NOMO-1 (cell line): ENCODE results near the gene SH3RF3.

ENCODE experiments used
- DNase-seq, 2 experiments: peaks; one replicate each; lab custom pipeline; 2025; ENCODE audit not compliant: unreplicated experiment in 2 of 2; lab: John Stamatoyannopoulos, UW

The SH3RF3 gene

DNA sequence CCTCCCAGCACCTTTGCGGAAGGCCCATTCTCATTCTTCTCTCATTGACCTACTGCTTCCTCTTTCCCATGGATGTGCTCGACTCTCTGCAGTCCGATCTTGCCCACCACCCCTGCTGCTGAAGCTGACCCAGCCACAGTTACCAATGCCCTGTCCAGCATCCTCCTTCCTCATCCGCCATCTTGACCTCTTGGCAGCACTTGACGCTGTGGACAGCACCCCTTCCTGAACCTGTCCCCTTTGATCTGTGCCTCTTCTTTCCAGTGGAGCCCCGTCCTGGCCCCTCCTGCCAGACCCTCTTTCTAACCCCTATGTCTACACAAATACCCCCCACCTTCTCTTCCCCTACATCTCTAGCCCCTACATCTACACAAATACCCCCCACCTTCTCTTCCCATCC lies 275.7 kb downstream of the SH3RF3 start:
- DNase-seq = no peak

- no peak for DNase-seq
Measured at GRCh38 chr2:109405873-109406272, 276.9 kb downstream of the SH3RF3 start.

GRCh38 chr2:109406301-109406700 lies 277.3 kb downstream of the SH3RF3 start:
- no peak for DNase-seq

- no peak for DNase-seq
Measured at GRCh38 chr2:109407276-109408042, 278.5 kb downstream of the SH3RF3 start.

- DNase-seq = no peak
Measured at GRCh38 chr2:109408043-109408335, 279.0 kb downstream of the SH3RF3 start.

DNA sequence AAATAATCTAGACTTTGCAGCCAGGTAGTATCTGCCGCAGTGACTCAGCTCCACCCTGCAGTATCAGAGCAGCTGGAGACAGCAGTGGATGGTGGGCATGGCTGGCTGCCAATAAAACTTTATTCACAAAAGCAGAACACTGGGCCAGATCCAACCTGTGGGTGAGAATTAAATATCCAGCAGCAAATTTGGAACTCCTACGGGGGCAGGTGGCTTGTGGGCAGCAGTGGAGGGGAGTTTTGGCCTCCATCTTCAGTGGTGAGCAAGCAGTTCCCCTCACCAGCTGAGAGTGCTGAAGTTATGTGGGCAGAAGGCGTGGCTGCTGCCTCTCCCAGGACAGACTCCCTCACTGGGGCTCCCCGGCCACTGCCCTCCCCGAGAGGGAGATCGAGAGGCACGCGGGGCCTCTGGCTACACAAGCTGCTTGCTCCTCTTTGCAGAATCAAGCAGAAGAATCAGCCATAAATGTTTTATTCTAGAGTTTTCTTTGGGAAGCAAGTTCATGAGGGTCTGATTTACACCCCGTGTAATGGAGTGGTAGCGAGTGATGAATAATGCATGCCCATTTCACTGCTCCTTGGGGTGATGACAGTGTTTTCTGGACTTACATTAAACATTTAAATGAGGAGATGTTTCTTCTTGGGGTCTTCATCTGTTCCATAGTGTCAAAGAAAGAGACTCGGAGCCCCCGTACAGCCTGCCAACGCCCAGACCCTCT lies 280.5 kb downstream of the SH3RF3 start:
- no peak for DNase-seq

DNA sequence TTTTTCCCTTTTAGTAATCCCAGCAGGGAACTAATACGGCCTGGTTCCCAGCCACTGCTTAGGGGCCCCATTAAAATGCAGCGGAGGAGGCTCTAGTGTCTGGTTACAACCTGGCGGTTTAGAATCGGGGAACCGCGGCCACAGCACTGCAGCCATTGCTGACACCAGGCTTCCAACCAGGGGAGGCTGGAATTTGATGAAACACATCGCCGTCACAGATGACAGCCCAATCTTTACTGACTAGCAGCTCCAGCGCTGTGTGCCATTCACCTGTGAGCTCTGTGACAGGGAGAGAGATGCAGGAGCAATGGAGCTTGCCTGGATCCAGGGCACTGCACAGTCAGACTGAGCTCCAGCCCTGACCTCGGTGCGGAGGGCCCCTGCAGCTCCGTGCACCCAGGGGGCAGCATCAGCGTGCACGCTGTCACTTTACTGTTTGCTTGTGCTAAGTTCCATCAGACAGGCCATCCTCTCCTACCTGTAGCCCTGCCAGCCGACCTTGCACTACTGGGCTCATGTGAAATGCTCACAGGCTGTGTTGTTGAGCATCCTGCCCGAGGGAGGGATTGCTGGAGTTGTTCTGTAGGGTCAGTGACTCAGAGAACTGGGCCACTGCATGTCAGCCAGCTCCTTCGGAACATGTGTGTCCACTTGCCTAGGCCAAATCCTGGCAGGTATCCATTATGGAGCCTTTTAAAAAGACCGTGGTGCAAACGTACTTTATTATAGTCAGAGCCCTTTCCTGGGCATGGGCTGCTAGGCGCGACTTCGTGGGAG lies 281.2 kb downstream of the SH3RF3 start:
- no peak for DNase-seq

GRCh38 chr2:109411640-109412325 lies 282.8 kb downstream of the SH3RF3 start:
- DNase-seq = no peak

GRCh38 chr2:109415581-109416013 lies 286.6 kb downstream of the SH3RF3 start:
- no peak for DNase-seq

GRCh38 chr2:109417701-109418335 lies 288.8 kb downstream of the SH3RF3 start:
- DNase-seq = no peak

DNA sequence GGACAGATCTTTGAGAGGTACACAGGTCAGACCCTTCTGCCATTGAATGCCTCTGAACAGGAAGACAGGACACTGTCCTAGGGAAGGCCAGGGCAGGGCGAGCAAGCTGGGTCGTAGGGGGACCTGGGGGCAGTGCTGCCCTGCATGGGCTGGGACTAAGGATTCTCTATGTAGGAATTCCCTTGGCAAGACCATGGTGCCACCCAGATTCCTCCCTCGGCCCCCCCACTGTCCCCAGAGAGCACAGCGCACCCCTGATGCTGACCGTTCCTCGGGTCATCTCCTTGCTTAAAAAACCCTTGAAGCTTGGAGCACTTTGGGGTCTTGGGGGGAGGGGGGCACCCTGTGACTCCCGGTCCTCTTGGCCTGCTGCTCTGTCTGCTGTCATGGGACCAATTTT lies 289.7 kb downstream of the SH3RF3 start:
- DNase-seq = no peak

DNA sequence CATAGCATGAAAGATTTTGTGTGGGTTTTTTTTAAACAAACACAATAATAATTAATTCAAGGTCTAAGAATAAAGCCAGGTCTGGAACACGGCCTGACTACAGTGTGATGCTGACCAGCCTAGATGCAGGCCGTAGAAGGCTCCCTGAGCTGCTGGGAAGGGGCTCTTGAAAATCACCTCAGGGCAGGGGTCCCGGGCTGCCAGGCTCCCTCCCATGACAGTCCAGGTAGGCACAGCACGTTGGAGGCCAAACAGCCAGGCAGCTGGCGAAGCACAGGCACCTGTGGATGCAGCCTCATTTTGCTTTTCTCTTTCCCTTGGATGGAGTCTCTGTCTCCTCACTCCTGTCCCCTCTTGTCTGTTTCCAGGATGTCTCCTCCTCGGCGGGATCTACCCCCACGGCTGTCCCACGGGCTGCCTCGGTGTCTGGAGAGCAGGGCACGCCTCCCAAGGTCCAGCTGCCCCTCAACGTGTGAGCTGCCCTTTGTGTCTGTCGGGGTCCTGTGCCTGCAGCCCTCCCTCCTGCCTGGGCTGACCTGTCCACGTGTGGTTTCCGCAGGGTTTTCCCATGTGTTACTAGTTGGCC lies 290.3 kb downstream of the SH3RF3 start:
- DNase-seq = no peak

GRCh38 chr2:109419960-109420370 lies 291.0 kb downstream of the SH3RF3 start:
- DNase-seq = no peak

DNA sequence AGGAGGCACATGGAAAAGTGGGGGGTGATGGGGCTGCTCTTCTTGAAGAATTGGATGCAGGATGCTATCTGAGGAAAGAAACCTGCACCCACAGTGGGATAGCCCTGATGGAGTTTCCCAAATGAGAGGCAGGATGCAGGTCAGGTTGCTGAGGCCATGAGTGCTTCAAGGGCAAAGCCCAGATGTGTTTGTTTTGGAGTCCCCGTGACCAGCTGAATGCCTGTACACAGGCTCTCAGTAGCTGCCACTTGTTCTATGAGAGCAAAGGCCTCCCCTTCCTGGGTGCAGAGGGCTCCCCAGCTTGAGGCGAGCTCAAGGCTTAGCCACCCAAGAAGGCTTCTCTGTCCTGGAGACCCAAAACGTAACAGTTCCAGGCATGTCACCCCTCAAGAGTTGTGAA lies 292.1 kb downstream of the SH3RF3 start:
- DNase-seq = no peak

DNA sequence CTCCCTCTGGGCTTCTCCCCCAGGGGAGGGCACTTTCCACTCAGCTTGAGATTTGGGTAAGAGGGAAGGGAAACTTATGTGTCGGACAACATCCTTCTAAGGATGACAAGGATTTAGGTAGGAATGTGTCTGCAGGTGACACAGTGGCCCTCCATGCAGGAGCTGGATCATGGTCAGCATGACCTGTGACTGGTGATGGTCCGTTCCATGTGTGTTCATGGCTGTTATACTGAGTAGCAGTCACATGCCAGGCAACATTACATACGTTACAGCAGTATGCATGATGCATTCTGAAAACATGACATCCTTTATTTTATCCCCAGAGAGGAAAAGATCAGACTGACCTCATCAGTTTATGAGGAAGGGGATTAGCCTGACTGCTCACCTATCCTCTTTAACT lies 292.6 kb downstream of the SH3RF3 start:
- no peak for DNase-seq

- no peak for DNase-seq
Measured at GRCh38 chr2:109422071-109422757, 293.2 kb downstream of the SH3RF3 start.

DNA sequence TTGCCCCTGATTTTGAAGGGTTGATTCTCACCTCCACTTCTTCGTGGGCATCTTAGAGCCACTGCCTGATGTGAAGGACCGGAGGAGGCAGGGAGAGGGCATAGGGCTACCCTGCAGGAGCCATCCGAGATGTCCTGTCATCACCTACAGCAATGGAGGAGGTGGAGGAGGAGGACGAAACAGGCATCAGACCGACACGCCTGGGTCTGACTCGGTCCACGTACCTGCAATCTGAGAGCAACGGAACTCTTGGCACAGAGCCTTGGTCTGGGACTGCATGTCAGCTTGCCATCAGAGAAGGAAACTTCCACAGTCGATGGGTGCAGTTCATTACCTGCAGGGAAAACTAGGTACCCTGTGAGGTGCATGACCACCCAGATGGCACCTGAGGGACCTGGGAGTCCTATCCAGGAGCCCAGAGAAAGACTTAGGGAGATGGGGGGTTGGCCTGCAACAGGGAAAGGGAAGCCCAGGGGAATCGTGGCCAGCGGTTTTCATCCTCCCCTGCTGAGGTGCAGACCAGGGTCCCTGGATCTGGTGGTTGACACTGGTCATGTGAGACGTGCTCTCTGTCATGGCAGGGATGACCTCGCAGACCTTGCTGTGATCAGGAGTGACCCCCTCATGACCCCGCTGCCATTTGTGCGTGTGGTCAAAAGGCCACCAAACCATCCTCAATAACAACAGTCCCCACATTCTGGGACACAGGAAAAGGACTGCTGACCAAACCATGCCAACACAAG lies 293.9 kb downstream of the SH3RF3 start:
- DNase-seq = no peak

DNA sequence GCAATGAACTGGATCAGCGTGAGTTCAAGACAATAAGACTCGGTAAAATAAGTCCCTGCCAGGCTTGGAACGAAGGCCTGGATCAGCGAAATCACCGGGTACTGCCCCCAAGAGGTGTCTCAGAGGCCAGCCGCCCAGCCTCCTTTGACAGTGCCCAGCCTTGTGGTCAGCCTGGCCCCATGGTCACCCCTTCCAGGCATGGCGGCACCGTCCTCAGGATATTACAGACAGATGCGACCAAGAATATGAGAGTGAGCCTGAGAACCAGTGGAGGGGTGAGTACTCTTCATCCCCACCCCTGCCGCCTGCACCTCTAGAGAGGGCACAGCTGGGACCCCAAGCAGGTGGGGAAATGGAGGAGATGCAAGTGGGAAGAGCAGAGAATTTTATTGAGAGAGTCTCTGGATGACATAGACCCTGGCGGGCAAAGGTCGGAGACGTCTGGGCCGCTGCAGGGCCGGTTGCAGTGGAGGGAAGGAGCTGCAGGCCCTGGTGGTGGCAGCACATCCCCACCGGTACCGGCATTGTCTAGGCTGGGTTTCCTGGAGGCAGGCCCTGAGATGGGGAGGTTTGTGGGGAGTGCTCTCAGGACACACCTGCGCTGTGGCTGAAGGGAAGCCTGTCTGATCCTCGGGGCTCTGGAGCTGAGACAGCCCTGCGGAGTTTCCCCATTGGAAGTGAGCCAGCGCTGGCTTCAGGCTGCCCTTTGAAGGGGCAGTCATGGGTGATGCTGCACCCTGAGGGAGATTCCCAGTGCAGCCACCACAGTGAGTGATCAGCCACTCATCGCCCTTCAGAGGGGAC lies 294.8 kb downstream of the SH3RF3 start:
- DNase-seq = no peak
